ENCODE results near the gene RBPMS2.

RBPMS2 gene

GRCh38 chr15:64751464-64751863, 23.9 kb downstream of the RBPMS2 start:
- no peak overlapping the region for H3K18ac ChIP-seq (ENCODE audit: low read depth in 1 of 2, low read length in 2 of 2)

GRCh38 chr15:64749999-64750657, 25.3 kb downstream of the RBPMS2 start:
- peaks cover 0 to 42% of the 10 kb centered on the region in 2 experiments for H3K27me3 ChIP-seq (ENCODE audit: control insufficient read depth in 1 of 2, insufficient read depth in 1 of 2, low read length in 2 of 2)
- no peak overlapping the region for H2BK15ac ChIP-seq (ENCODE audit: low read depth, poor library complexity, severe bottlenecking)
- H3K9me3 ChIP-seq (ENCODE audit: control insufficient read depth, low read length): no peaks in the 10 kb centered on the region
- no peak overlapping the region for H2BK5ac ChIP-seq (ENCODE audit: low read depth, low read length, poor library complexity, severe bottlenecking)
- 67% methylated on average over 21 of the region's 21 CpGs for WGBS
- no peak overlapping the region for H3K4me3 ChIP-seq (ENCODE audit: insufficient read depth in 1 of 2, low read depth in 1 of 2, low read length in 2 of 2)
- peaks cover 12% of the 10 kb centered on the region for H3K4me1 ChIP-seq (ENCODE audit: control insufficient read depth, insufficient read depth, low read depth, low read length)
- peak overlapping the region; percentile 67 for H4K8ac ChIP-seq (ENCODE audit: low read length)
- no peak overlapping the region for H3K4me2 ChIP-seq (ENCODE audit: low read length, poor library complexity, severe bottlenecking)
- DNase-seq: peak; percentile 62
- H3K14ac ChIP-seq (ENCODE audit: low read length in 2 of 2): no peak overlapping the region
- H4K91ac ChIP-seq (ENCODE audit: low read length): peak overlapping the region; percentile 54
- H2BK120ac ChIP-seq (ENCODE audit: low read depth, low read length): no peak overlapping the region
- H3K23ac ChIP-seq (ENCODE audit: low read length in 2 of 2): peak overlapping the region in 1 of 2 experiments; percentile 14
- peaks cover 0 to 10% of the 10 kb centered on the region in 2 experiments for H3K36me3 ChIP-seq (ENCODE audit: control insufficient read depth in 1 of 2, insufficient read depth in 2 of 2, low read depth in 1 of 2, low read length in 2 of 2)
- no peak overlapping the region for H3K27ac ChIP-seq (ENCODE audit: low read length, poor library complexity, severe bottlenecking)
- H3K4ac ChIP-seq (ENCODE audit: low read depth in 1 of 2, low read length in 2 of 2): no peak overlapping the region
- H2BK12ac ChIP-seq (ENCODE audit: low read length in 2 of 2): peak overlapping the region in 1 of 2 experiments; percentile 23
- no peak overlapping the region for H2AFZ ChIP-seq (ENCODE audit: low read depth, low read length)
- H3K9ac ChIP-seq (ENCODE audit: low read length): no peak overlapping the region
- no peaks in the 10 kb centered on the region for H3K79me1 ChIP-seq (replicated peaks; ENCODE audit: low read length, poor library complexity, severe bottlenecking)
- no peak overlapping the region for H2AK5ac ChIP-seq (ENCODE audit: low read length, severe bottlenecking)
- peak overlapping the region in 1 of 2 experiments; percentile 18 for H3K18ac ChIP-seq (ENCODE audit: low read depth in 1 of 2, low read length in 2 of 2)

More at GRCh38 chr15:64751464-64751863, 23.9 kb downstream of the RBPMS2 start:
- H3K27me3 ChIP-seq (ENCODE audit: control insufficient read depth in 1 of 2, insufficient read depth in 1 of 2, low read length in 2 of 2): peaks cover 0 to 34% of the 10 kb centered on the region in 2 experiments
- H3K36me3 ChIP-seq (ENCODE audit: control insufficient read depth in 1 of 2, insufficient read depth in 2 of 2, low read depth in 1 of 2, low read length in 2 of 2): peaks cover 0 to 10% of the 10 kb centered on the region in 2 experiments
- no peaks in the 10 kb centered on the region for H3K79me1 ChIP-seq (replicated peaks; ENCODE audit: low read length, poor library complexity, severe bottlenecking)
- no peak overlapping the region for H3K9ac ChIP-seq (ENCODE audit: low read length)
- H3K4ac ChIP-seq (ENCODE audit: low read depth in 1 of 2, low read length in 2 of 2): no peak overlapping the region
- H3K4me1 ChIP-seq (ENCODE audit: control insufficient read depth, insufficient read depth, low read depth, low read length): peaks cover 12% of the 10 kb centered on the region
- no peak overlapping the region for H2BK12ac ChIP-seq (ENCODE audit: low read length in 2 of 2)
- no peak overlapping the region for H2BK5ac ChIP-seq (ENCODE audit: low read depth, low read length, poor library complexity, severe bottlenecking)
- no peak overlapping the region for H3K14ac ChIP-seq (ENCODE audit: low read length in 2 of 2)
- WGBS: 91% methylated on average over 13 of the region's 13 CpGs
- no peak overlapping the region for H4K8ac ChIP-seq (ENCODE audit: low read length)
- no peak overlapping the region for H3K23ac ChIP-seq (ENCODE audit: low read length in 2 of 2)
- no peak overlapping the region for H3K4me3 ChIP-seq (ENCODE audit: insufficient read depth in 1 of 2, low read depth in 1 of 2, low read length in 2 of 2)
- no peak overlapping the region for H2AFZ ChIP-seq (ENCODE audit: low read depth, low read length)
- H2BK120ac ChIP-seq (ENCODE audit: low read depth, low read length): no peak overlapping the region
- H2AK5ac ChIP-seq (ENCODE audit: low read length, severe bottlenecking): no peak overlapping the region
- H3K4me2 ChIP-seq (ENCODE audit: low read length, poor library complexity, severe bottlenecking): no peak overlapping the region
- H4K91ac ChIP-seq (ENCODE audit: low read length): no peak overlapping the region
- H2BK15ac ChIP-seq (ENCODE audit: low read depth, poor library complexity, severe bottlenecking): no peak overlapping the region
- H3K27ac ChIP-seq (ENCODE audit: low read length, poor library complexity, severe bottlenecking): no peak overlapping the region
- no peak for DNase-seq
- no peaks in the 10 kb centered on the region for H3K9me3 ChIP-seq (ENCODE audit: control insufficient read depth, low read length)

GRCh38 chr15:64749167-64749566, 26.2 kb downstream of the RBPMS2 start:
- WGBS: 77% methylated on average over 11 of the region's 11 CpGs
- no peak overlapping the region for H2BK12ac ChIP-seq (ENCODE audit: low read length in 2 of 2)

GRCh38 chr15:64748251-64748650, 27.1 kb downstream of the RBPMS2 start:
- peaks cover 12% of the 10 kb centered on the region for H3K4me1 ChIP-seq (ENCODE audit: control insufficient read depth, insufficient read depth, low read depth, low read length)
- no peaks in the 10 kb centered on the region for H3K9me3 ChIP-seq (ENCODE audit: control insufficient read depth, low read length)
- H2BK15ac ChIP-seq (ENCODE audit: low read depth, poor library complexity, severe bottlenecking): no peak overlapping the region
- H3K79me1 ChIP-seq (replicated peaks; ENCODE audit: low read length, poor library complexity, severe bottlenecking): no peaks in the 10 kb centered on the region
- H3K9ac ChIP-seq (ENCODE audit: low read length): no peak overlapping the region
- H3K4me3 ChIP-seq (ENCODE audit: insufficient read depth in 1 of 2, low read depth in 1 of 2, low read length in 2 of 2): no peak overlapping the region
- no peak overlapping the region for H3K4ac ChIP-seq (ENCODE audit: low read depth in 1 of 2, low read length in 2 of 2)
- H3K14ac ChIP-seq (ENCODE audit: low read length in 2 of 2): no peak overlapping the region
- no peak overlapping the region for H2AFZ ChIP-seq (ENCODE audit: low read depth, low read length)
- no peak overlapping the region for H4K91ac ChIP-seq (ENCODE audit: low read length)
- no peak overlapping the region for H2AK5ac ChIP-seq (ENCODE audit: low read length, severe bottlenecking)
- H3K4me2 ChIP-seq (ENCODE audit: low read length, poor library complexity, severe bottlenecking): no peak overlapping the region
- H3K23ac ChIP-seq (ENCODE audit: low read length in 2 of 2): no peak overlapping the region
- no peak overlapping the region for H3K27ac ChIP-seq (ENCODE audit: low read length, poor library complexity, severe bottlenecking)
- WGBS: 98% methylated on average over 8 of the region's 9 CpGs
- H3K27me3 ChIP-seq (ENCODE audit: control insufficient read depth in 1 of 2, insufficient read depth in 1 of 2, low read length in 2 of 2): peaks cover 0 to 34% of the 10 kb centered on the region in 2 experiments
- DNase-seq: no peak
- peaks cover 0 to 7% of the 10 kb centered on the region in 2 experiments for H3K36me3 ChIP-seq (ENCODE audit: control insufficient read depth in 1 of 2, insufficient read depth in 2 of 2, low read depth in 1 of 2, low read length in 2 of 2)
- H3K18ac ChIP-seq (ENCODE audit: low read depth in 1 of 2, low read length in 2 of 2): no peak overlapping the region
- H4K8ac ChIP-seq (ENCODE audit: low read length): no peak overlapping the region
- peak overlapping the region in 1 of 2 experiments; percentile 25 for H2BK12ac ChIP-seq (ENCODE audit: low read length in 2 of 2)
- H2BK5ac ChIP-seq (ENCODE audit: low read depth, low read length, poor library complexity, severe bottlenecking): no peak overlapping the region
- no peak overlapping the region for H2BK120ac ChIP-seq (ENCODE audit: low read depth, low read length)

More at GRCh38 chr15:64749167-64749566, 26.2 kb downstream of the RBPMS2 start:
- Histone ChIP-seq H3K14ac (ENCODE audit: low read length in 2 of 2) (no peak overlapping the region), H3K27ac (ENCODE audit: low read length, poor library complexity, severe bottlenecking) (no peak overlapping the region), H3K4ac (ENCODE audit: low read depth in 1 of 2, low read length in 2 of 2) (no peak overlapping the region), H3K79me1 (replicated peaks; ENCODE audit: low read length, poor library complexity, severe bottlenecking) (no peaks in the 10 kb centered on the region), H3K36me3 (ENCODE audit: control insufficient read depth in 1 of 2, insufficient read depth in 2 of 2, low read depth in 1 of 2, low read length in 2 of 2) (peaks cover 0 to 10% of the 10 kb centered on the region in 2 experiments), H4K8ac (ENCODE audit: low read length) (no peak overlapping the region), H2BK5ac (ENCODE audit: low read depth, low read length, poor library complexity, severe bottlenecking) (no peak overlapping the region), H3K18ac (ENCODE audit: low read depth in 1 of 2, low read length in 2 of 2) (no peak overlapping the region), H2BK15ac (ENCODE audit: low read depth, poor library complexity, severe bottlenecking) (no peak overlapping the region), H4K91ac (ENCODE audit: low read length) (no peak overlapping the region), H3K4me1 (ENCODE audit: control insufficient read depth, insufficient read depth, low read depth, low read length) (peaks cover 12% of the 10 kb centered on the region), H2AK5ac (ENCODE audit: low read length, severe bottlenecking) (no peak overlapping the region), H3K4me3 (ENCODE audit: insufficient read depth in 1 of 2, low read depth in 1 of 2, low read length in 2 of 2) (no peak overlapping the region), H3K4me2 (ENCODE audit: low read length, poor library complexity, severe bottlenecking) (no peak overlapping the region), H3K9ac (ENCODE audit: low read length) (no peak overlapping the region), H3K27me3 (ENCODE audit: control insufficient read depth in 1 of 2, insufficient read depth in 1 of 2, low read length in 2 of 2) (peaks cover 0 to 38% of the 10 kb centered on the region in 2 experiments), H2BK120ac (ENCODE audit: low read depth, low read length) (no peak overlapping the region), H3K23ac (ENCODE audit: low read length in 2 of 2) (no peak overlapping the region), H2AFZ (ENCODE audit: low read depth, low read length) (no peak overlapping the region), H3K9me3 (ENCODE audit: control insufficient read depth, low read length) (no peaks in the 10 kb centered on the region)
- no peak for DNase-seq

Data from mesenchymal stem cell (in vitro differentiated cells and primary cell).